Activated CD4-positive, CD25-positive, alpha-beta regulatory T cell treated with anti-CD3 and anti-CD28 coated beads, Interleukin-2, amount 50 U/mL, for 72 hours (primary cell): ENCODE data around the gene TMEM89.

Source experiments
- DNase-seq: peaks from one replicate; pipeline ENCODE4 v3.0.0; 2021

The TMEM89 gene

GRCh38 chr3:48641396-48641795 lies 19.8 kb upstream of the TMEM89 start:
- no peak for DNase-seq

- no peak for DNase-seq
Measured at GRCh38 chr3:48639944-48640606, 18.5 kb upstream of the TMEM89 start.

GRCh38 chr3:48637305-48637704 lies 15.7 kb upstream of the TMEM89 start:
- DNase-seq, result no peak

DNA sequence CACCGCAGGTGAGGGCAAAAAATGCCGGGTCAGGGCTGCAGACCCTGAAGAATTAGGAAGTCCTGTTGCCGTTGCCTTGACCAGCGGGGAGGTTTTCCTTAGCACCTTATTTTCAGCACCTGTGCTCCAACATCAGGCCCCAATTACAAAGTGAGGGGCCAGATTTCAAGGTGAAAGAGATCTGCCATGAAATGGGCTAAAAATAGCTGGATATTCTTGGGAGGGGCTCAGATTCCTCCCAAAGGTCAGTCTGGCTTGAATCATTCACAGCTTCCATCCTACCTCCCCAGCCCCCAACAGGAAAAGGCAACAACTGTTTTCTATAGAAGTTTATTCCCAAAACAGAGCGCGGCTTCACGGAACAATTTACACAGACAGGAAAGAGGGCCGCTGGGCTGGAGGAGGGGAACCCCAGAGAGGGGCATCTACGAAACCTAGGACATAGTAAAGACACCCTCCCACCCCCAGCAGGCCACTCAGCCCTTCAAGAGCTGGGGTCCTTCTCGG lies 14.6 kb upstream of the TMEM89 start:
- DNase-seq, result no peak

DNA sequence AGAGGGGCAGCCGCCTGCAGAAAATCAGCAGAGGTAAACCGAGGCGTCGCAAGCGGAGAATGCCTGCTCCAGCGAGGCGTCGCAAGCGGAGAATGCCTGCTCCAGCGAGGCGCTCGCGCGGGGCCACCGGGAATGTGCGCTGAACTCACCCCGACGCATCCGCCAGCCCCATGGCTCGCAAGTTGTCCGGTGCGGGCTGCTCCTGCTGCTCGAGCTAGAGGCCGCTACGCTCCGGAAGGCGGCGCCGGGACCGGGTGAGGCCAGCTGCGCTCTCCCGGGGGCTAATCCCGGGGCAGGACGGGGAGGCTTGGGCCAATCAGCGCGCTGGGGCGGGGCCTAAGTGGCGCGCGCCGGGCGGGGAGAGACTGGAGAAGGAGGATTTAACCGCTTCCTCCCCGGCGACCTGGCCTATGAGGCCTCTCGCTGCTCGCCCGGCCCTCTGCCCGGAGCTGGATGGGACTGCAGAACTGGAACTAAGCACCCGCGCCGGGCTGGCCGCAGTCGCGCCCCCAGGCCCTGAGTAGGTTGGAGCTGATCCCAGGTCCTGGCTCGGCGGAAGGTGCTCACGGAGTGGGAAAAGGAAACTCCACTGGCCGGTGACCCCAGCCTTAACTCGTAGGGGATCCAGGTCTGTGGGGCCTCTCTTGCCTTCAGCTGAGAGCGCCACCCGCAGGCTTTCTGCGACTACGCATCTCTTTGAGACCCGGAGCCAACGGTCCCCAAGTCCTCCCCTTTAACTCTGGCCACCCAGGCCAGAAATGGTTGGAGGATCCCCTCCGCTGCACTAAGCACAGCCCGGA lies 13.9 kb upstream of the TMEM89 start, which contains the start of gene SLC26A6:
SLC26A6 (minus strand) TSS at position 240 of the 800 bp plus-strand sequence; CDS start at position 172, 68 bp downstream.
- DNase-seq, result peak; percentile 95

GRCh38 chr3:48634661-48635221 lies 13.2 kb upstream of the TMEM89 start:
- peak; percentile 56 for DNase-seq

- no peak for DNase-seq
Measured at GRCh38 chr3:48633743-48634142, 12.2 kb upstream of the TMEM89 start.

- DNase-seq, result no peak
Measured at GRCh38 chr3:48633256-48633655, 11.7 kb upstream of the TMEM89 start.

- DNase-seq, result no peak
Measured at GRCh38 chr3:48631516-48632448, 10.2 kb upstream of the TMEM89 start.

GRCh38 chr3:48630833-48631232 lies 9.3 kb upstream of the TMEM89 start:
- DNase-seq, result no peak

DNA sequence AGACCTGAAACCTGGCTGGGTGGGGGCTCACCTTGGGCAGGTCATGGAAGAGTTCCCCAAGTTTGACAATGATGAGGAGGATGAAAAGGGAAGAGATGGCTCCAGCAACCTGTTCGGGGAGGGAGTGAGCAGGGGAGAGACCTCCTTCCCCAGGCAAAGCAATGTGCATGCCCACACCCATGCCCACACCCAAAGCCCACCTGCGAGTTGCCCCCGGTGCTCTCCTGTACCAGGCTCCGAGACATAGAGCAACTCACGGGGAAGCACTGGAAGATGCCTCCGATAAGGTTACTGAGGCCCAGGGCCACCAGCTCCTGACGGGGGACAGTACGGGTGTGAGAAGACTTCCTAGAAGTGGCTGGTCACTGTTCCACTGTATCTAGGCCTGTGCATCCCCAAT lies 8.8 kb upstream of the TMEM89 start:
- DNase-seq, result no peak

GRCh38 chr3:48629894-48630293 lies 8.3 kb upstream of the TMEM89 start:
- DNase-seq, result no peak

- no peak for DNase-seq
Measured at GRCh38 chr3:48628277-48629017, 6.9 kb upstream of the TMEM89 start.

GRCh38 chr3:48625600-48625999 lies 4.0 kb upstream of the TMEM89 start:
- no peak for DNase-seq

DNA sequence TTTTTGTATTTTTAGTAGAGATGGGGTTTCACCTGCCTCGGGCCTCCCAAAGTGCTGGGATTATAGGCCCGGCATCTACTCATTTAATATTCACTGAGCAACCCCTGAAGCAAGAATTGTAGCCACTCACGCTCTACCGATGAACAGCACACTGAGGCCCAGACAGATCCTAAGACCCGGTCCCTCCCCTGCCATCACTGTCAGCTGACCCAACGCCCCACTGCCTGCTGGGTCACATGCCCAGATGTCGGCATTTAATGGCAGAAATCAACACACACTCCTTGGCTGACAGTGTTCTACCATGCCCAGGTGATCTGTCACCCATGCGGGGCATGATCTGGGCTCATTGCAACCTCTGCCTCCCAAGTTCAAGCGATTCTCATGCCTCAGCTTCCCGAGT lies 3.2 kb upstream of the TMEM89 start:
- DNase-seq, result no peak

GRCh38 chr3:48623851-48624547 lies 2.4 kb upstream of the TMEM89 start:
- DNase-seq, result no peak

DNA sequence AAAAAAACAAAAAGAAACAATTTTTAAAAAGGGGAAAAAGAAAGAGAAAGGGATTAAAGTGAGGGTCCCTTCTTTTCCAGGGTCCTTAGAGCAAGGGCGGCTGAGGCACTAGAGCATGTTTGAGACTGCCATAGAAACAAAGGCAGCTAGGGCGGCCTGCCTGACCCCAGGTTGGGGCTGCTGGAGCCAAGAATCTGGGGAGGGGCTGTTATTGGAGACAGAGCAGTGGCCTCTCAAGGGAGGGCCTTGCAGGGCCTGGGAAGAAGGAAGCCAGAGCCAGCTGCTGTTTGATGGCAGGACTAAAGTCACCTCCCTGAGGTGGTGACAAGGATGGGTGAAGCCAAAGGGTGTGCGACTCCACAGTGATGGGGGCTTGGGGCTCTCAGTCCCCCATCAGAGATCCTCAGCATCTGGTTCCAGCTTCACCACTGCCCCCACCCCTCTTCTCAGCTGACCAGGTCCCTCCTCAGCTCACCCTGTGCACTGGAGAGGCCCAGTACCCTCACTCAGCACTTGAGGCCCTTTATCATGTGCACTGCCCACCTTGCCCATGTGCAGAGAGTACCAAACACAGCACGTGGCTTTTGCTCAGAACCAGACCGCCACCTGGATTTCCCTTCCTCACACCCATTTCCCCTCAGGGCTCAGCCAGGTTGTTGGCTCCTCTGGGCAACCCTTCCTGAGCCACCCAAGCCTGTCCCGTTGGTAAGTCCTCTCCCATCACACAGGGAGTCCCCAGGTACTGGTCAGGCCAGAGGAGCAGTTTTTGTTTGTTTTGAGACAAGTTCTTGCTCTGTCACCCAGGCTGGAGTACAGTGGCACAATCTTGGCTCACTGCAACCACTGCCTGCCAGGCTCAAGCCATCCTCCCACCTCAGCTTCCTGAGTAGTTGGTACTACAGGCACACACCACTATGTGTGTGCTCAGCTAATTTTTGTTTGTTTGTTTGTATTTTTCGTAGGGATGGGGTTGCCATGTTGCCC lies 1.7 kb downstream of the TMEM89 start:
- no peak for DNase-seq

- no peak for DNase-seq
Measured at GRCh38 chr3:48617559-48617958, 4.0 kb downstream of the TMEM89 start.

- DNase-seq, result no peak
Measured at GRCh38 chr3:48614044-48614443, 7.5 kb downstream of the TMEM89 start.

DNA sequence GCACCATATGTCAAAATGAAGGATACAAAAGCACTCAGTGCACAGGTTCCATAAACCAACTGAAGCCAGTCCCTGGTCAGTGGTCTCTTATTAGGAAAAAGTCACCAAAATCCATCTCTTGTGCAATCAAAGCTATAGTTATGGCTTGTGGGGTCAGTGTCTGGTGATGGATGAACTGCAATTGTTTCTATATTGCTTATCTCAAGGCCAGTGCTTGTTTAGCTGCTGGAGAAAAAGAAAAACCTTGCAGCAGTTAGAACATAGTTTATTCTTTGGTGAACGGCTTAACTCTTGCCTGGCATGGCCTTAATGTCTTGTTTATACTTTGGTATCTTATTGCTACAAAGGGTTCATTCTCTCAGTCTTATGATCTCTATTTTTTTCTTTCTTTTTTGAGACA lies 9.3 kb downstream of the TMEM89 start:
- DNase-seq, result no peak
